Left forelimb (tissue), 1 donor: ENCODE results near the gene PKMYT1.

Experiments
- DNase-seq: peaks from one replicate; pipeline ENCODE4 v3.0.0-alpha.2; 2018; ENCODE audit warnings: low spot score

PKMYT1 gene

GRCh38 chr16:2973605-2974318, 6.5 kb downstream of the PKMYT1 start:
- DNase-seq, result no peak

GRCh38 chr16:2973093-2973492, 7.2 kb downstream of the PKMYT1 start:
- DNase-seq, result no peak

GRCh38 chr16:2971985-2972784, 8.1 kb downstream of the PKMYT1 start:
- no peak for DNase-seq

- DNase-seq, result no peak
Measured at GRCh38 chr16:2971134-2971984, 8.9 kb downstream of the PKMYT1 start.

- DNase-seq, result no peak
Measured at GRCh38 chr16:2970563-2970962, 9.7 kb downstream of the PKMYT1 start.

GRCh38 chr16:2969545-2970521, 10.4 kb downstream of the PKMYT1 start:
- DNase-seq, result no peak

GRCh38 chr16:2968738-2969544, 11.3 kb downstream of the PKMYT1 start, which contains the start of gene PAQR4:
Gene PAQR4, plus strand, starts transcription at chr16:2969348. Its CDS starts 327 bp downstream, at chr16:2969675.
- DNase-seq, result peak; percentile 90

- DNase-seq, result no peak
Measured at GRCh38 chr16:2968368-2968737, 11.9 kb downstream of the PKMYT1 start.

- DNase-seq, result no peak
Measured at GRCh38 chr16:2967721-2968161, 12.5 kb downstream of the PKMYT1 start.

GRCh38 chr16:2967211-2967631, 13.0 kb downstream of the PKMYT1 start:
- DNase-seq, result no peak

- DNase-seq, result no peak
Measured at GRCh38 chr16:2966808-2967191, 13.4 kb downstream of the PKMYT1 start.

GRCh38 chr16:2966043-2966807, 14.0 kb downstream of the PKMYT1 start:
- DNase-seq, result no peak

- DNase-seq, result no peak
Measured at GRCh38 chr16:2964475-2965336, 15.5 kb downstream of the PKMYT1 start.

- no peak for DNase-seq
Measured at GRCh38 chr16:2963723-2964474, 16.3 kb downstream of the PKMYT1 start, which contains the start of gene KREMEN2. Gene KREMEN2, plus strand, starts transcription at chr16:2964275. Its CDS starts 246 bp downstream, at chr16:2964521.

- no peak for DNase-seq
Measured at GRCh38 chr16:2963074-2963722, 17.0 kb downstream of the PKMYT1 start.

- no peak for DNase-seq
Measured at GRCh38 chr16:2962334-2963073, 17.7 kb downstream of the PKMYT1 start.
